Measurements from ENCODE around the gene TM9SF3.
"Not testable (repeated sequence)": the region's sequence is repeated elsewhere in the genome, so short reads cannot be mapped to it uniquely, and the experiment has no call there.

TM9SF3 gene

GRCh38 chr10:96598846-96599245 lies 12.0 kb upstream of the TM9SF3 start:
- no peak for DNase-seq (ENCODE audit: low spot score)

GRCh38 chr10:96596422-96597407 lies 9.9 kb upstream of the TM9SF3 start:
- DNase-seq (ENCODE audit: low spot score) = no peak

- DNase-seq (ENCODE audit: low spot score) = no peak
Observed at GRCh38 chr10:96595741-96596140, 8.9 kb upstream of the TM9SF3 start.

- DNase-seq (ENCODE audit: low spot score) = no peak
Observed at GRCh38 chr10:96591946-96592345, 5.1 kb upstream of the TM9SF3 start.

GRCh38 chr10:96588616-96589419 lies 2.0 kb upstream of the TM9SF3 start:
- peak; percentile 87 for DNase-seq (ENCODE audit: low spot score)

GRCh38 chr10:96588060-96588554 lies 1.3 kb upstream of the TM9SF3 start:
- DNase-seq (ENCODE audit: low spot score) = no peak

GRCh38 chr10:96587264-96588059 lies 650 bp upstream of the TM9SF3 start:
- peak; percentile 90 for DNase-seq (ENCODE audit: low spot score)

- DNase-seq (ENCODE audit: low spot score) = peak; percentile 44
Observed at GRCh38 chr10:96585736-96586418, 935 bp downstream of the TM9SF3 start.

GRCh38 chr10:96584474-96584873 lies 2.3 kb downstream of the TM9SF3 start:
- DNase-seq (ENCODE audit: low spot score) = no peak

GRCh38 chr10:96584035-96584434 lies 2.8 kb downstream of the TM9SF3 start:
- no peak for DNase-seq (ENCODE audit: low spot score)

GRCh38 chr10:96579133-96579532 lies 7.7 kb downstream of the TM9SF3 start:
- no peak for DNase-seq (ENCODE audit: low spot score)

- DNase-seq (ENCODE audit: low spot score) = no peak
Observed at GRCh38 chr10:96578633-96579032, 8.2 kb downstream of the TM9SF3 start.

- no peak for DNase-seq (ENCODE audit: low spot score)
Observed at GRCh38 chr10:96578022-96578421, 8.8 kb downstream of the TM9SF3 start.

GRCh38 chr10:96577069-96577468 lies 9.7 kb downstream of the TM9SF3 start:
- no peak for DNase-seq (ENCODE audit: low spot score)

GRCh38 chr10:96576277-96576980 lies 10.4 kb downstream of the TM9SF3 start:
- DNase-seq (ENCODE audit: low spot score) = no peak

GRCh38 chr10:96574564-96574963 lies 12.2 kb downstream of the TM9SF3 start:
- DNase-seq (ENCODE audit: low spot score) = not testable (repeated sequence)

- DNase-seq (ENCODE audit: low spot score) = no peak
Observed at GRCh38 chr10:96573036-96573435, 13.8 kb downstream of the TM9SF3 start.

GRCh38 chr10:96570983-96571964 lies 15.5 kb downstream of the TM9SF3 start:
- DNase-seq (ENCODE audit: low spot score) = no peak

- DNase-seq (ENCODE audit: low spot score) = no peak
Observed at GRCh38 chr10:96570511-96570910, 16.3 kb downstream of the TM9SF3 start.

Measured in RKO (cell line).